A549 (cell line): ENCODE measurements around the gene SKA3. TPM values are rescaled to one million over a fixed set of nuclear protein-coding genes. Genes with fewer than 3 reads are reported as not detected.
A peak's percentile ranks its signal among the peaks of the same experiment; 100 is the strongest.
"Not testable (repeated sequence)": the region's sequence is repeated elsewhere in the genome, so short reads cannot be mapped to it uniquely, and the experiment has no call there.

Source experiments
- ATAC-seq, 2 experiments: fragments of 200-7000 bp in 1 of 2; fragments of >200 bp in 1 of 2; cut with Nextera tagmentation in 1 of 2; cut with Tn5 transposase in 1 of 2; 3 replicates each; pipeline versions ENCODE4 v1.8.0 to v1.9.1; 2018 to 2020; ENCODE audit warnings: mild to moderate bottlenecking in 1 of 2, moderate library complexity in 1 of 2
- CTCF ChIA-PET: fragments of 300-600 bp; sonication (Branson Sonifier 250); formaldehyde crosslinking; extraction: SDS; loops from one replicate; lab custom pipeline; 2021; ENCODE audit warnings: antibody characterized with exemption, inconsistent platforms; lab: Yijun Ruan, JAX
- POLR2A ChIA-PET: fragments of 350-600 bp; formaldehyde crosslinking; extraction: SDS; loops from one replicate; lab custom pipeline; 2021; ENCODE audit warnings: antibody characterized with exemption, inconsistent platforms; lab: Yijun Ruan, JAX
- DNase-seq, 2 experiments: peaks; one replicate each; pipeline versions ENCODE4 v3.0.0 to v3.0.0-alpha.2; 2011 to 2016; ENCODE audit warnings: low read depth in 1 of 2, low spot score in 1 of 2
- FAIRE-seq: peaks from 2 replicates; lab custom pipeline; 2011; peaks lifted over from hg19 to GRCh38; lab: Jason Lieb, UNC
- H3K27ac ChIP-seq, 2 experiments: fragments of >200 bp; sonication (Bioruptor Twin); formaldehyde crosslinking; 3 replicates each; pipeline ENCODE4 v1.5.1; 2016 to 2017
- H3K4me1 ChIP-seq: fragments of >200 bp; sonication (Bioruptor Twin); formaldehyde crosslinking; 3 replicates; pipeline ENCODE4 v1.6.1; 2016
- H3K4me2 ChIP-seq: fragments of >200 bp; sonication (Bioruptor Twin); formaldehyde crosslinking; 3 replicates; pipeline ENCODE4 v1.6.1; 2016
- H3K4me3 ChIP-seq: fragments of >200 bp; sonication (Bioruptor Twin); formaldehyde crosslinking; 3 replicates; pipeline ENCODE4 v1.5.1; 2016
- H3K9me3 ChIP-seq: fragments of >200 bp; sonication (Bioruptor Twin); formaldehyde crosslinking; 3 replicates; pipeline ENCODE4 v1.6.1; 2016
- BHLHE40 ChIP-seq: IDR thresholded peaks from 2 replicates; pipeline ENCODE4 v1.6.1; 2012; ENCODE audit warnings: low read depth, low read length, inconsistent platforms
- CBX8 ChIP-seq: fragments of 200-600 bp; sonication (generic); IDR thresholded peaks from 2 replicates; pipeline ENCODE4 v1.6.1; 2016
- CTCF ChIP-seq: fragments of >200 bp; sonication (Bioruptor Twin); formaldehyde crosslinking; IDR thresholded peaks from 3 replicates; pipeline ENCODE4 v1.5.1; 2016
- EHF ChIP-seq: fragments of 250-450 bp; sonication (Bioruptor Pico); IDR thresholded peaks from 2 replicates; pipeline ENCODE4 v1.5.0; 2020; ENCODE audit warnings: mild to moderate bottlenecking
- EHMT2 ChIP-seq: fragments of 200-600 bp; sonication (generic); IDR thresholded peaks from 2 replicates; pipeline ENCODE4 v1.6.1; 2016; ENCODE audit warnings: antibody characterized with exemption, low read depth, mild to moderate bottlenecking, moderate library complexity
- ELK1 ChIP-seq: fragments of 150-350 bp; IDR thresholded peaks from 2 replicates; pipeline ENCODE4 v1.6.1; 2014; ENCODE audit warnings: low read depth, mild to moderate bottlenecking, low read length
- EP300 ChIP-seq, 2 experiments: fragments of >200 bp; sonication (Bioruptor Twin); formaldehyde crosslinking; IDR thresholded peaks; 2 replicates in 1 of 2; 3 replicates in 1 of 2; pipeline ENCODE4 v1.6.1; 2016 to 2017
- FOXS1 ChIP-seq: fragments of 250-450 bp; sonication (Bioruptor Pico); IDR thresholded peaks from 2 replicates; pipeline ENCODE4 v1.5.0; 2020; ENCODE audit warnings: mild to moderate bottlenecking, moderate library complexity
- HOXA7 ChIP-seq: fragments of 250-450 bp; sonication (Bioruptor Pico); IDR thresholded peaks from 2 replicates; pipeline ENCODE4 v1.5.0; 2020; ENCODE audit warnings: mild to moderate bottlenecking, moderate library complexity
- HOXB5 ChIP-seq: fragments of 250-450 bp; sonication (Bioruptor Pico); IDR thresholded peaks from 2 replicates; pipeline ENCODE4 v1.5.0; 2020; ENCODE audit warnings: mild to moderate bottlenecking, moderate library complexity
- KDM1A ChIP-seq: fragments of 200-600 bp; sonication (generic); IDR thresholded peaks from 2 replicates; pipeline ENCODE4 v1.6.1; 2016; ENCODE audit warnings: low read depth, mild to moderate bottlenecking
- MAFK ChIP-seq: fragments of 450-650 bp; IDR thresholded peaks from 2 replicates; pipeline ENCODE4 v1.6.1; 2014; ENCODE audit not compliant: partially characterized antibody
- PHF8 ChIP-seq: fragments of 200-600 bp; sonication (generic); IDR thresholded peaks from 2 replicates; pipeline ENCODE4 v1.6.1; 2016; ENCODE audit warnings: low read depth, mild to moderate bottlenecking, antibody characterized with exemption, moderate library complexity, borderline replicate concordance
- SREBF2 ChIP-seq: fragments of 450-650 bp; IDR thresholded peaks from 2 replicates; pipeline ENCODE4 v1.6.1; 2014; ENCODE audit warnings: mild to moderate bottlenecking, moderate library complexity
- ZC3H11A ChIP-seq: fragments of 450-650 bp; IDR thresholded peaks from 2 replicates; pipeline ENCODE4 v1.6.1; 2014; ENCODE audit warnings: antibody characterized with exemption, mild to moderate bottlenecking
- WGBS: methylation state at CpG from one replicate; pipeline ENCODE4 v1.1.6; 2017; ENCODE audit errors: missing lambda C conversion rate; 5-methylcytosine and 5-hydroxymethylcytosine counted together
- polyA plus RNA-seq, 4 experiments: library from polyadenylated mRNA; depleted of rRNA in 3 of 4; stranded (reverse); fragments of >200 nt; fragmentation: RNase III in 1 of 4; extraction: RNeasy Plus Mini Kit Qiagen cat#74134 plus additional on column Dnase treatment in 1 of 4; gene quantifications; 2 replicates in 3 of 4; 3 replicates in 1 of 4; pipeline ENCODE4 v1.2.3, GENCODE V29; 2011 to 2017
- TF ChIP-seq, protein P1 (sequence below): fragments of >200 bp; sonication (Bioruptor Twin); formaldehyde crosslinking; IDR thresholded peaks from 2 replicates; pipeline ENCODE4 v1.6.1; 2016
- TF ChIP-seq, protein P2 (sequence below): fragments of 250-450 bp; sonication (Bioruptor Pico); IDR thresholded peaks from 2 replicates; pipeline ENCODE4 v1.5.0; 2021; ENCODE audit warnings: mild to moderate bottlenecking, moderate library complexity, borderline replicate concordance

Gene SKA3
- polyA plus RNA-seq, 2 of the 4 experiments (the other 2 are of a cell fraction) = 13.5 to 19.2 TPM

- TF ChIP-seq ELK1 = no peak
- no peak for TF ChIP-seq CBX8
- TF ChIP-seq PHF8 = no peak
- no peak for TF ChIP-seq SREBF2
- TF ChIP-seq, protein P1, sequence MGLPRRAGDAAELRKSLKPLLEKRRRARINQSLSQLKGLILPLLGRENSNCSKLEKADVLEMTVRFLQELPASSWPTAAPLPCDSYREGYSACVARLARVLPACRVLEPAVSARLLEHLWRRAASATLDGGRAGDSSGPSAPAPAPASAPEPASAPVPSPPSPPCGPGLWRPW = no peak
- TF ChIP-seq EP300 (IDR thresholded peaks at IDR 0.05) = no peak
- TF ChIP-seq EHF (CRISPR knock-in tag) = no peak
- TF ChIP-seq ZC3H11A = no peak
- TF ChIP-seq, protein P2, sequence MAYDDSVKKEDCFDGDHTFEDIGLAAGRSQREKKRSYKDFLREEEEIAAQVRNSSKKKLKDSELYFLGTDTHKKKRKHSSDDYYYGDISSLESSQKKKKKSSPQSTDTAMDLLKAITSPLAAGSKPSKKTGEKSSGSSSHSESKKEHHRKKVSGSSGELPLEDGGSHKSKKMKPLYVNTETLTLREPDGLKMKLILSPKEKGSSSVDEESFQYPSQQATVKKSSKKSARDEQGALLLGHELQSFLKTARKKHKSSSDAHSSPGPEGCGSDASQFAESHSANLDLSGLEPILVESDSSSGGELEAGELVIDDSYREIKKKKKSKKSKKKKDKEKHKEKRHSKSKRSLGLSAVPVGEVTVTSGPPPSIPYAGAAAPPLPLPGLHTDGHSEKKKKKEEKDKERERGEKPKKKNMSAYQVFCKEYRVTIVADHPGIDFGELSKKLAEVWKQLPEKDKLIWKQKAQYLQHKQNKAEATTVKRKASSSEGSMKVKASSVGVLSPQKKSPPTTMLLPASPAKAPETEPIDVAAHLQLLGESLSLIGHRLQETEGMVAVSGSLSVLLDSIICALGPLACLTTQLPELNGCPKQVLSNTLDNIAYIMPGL (CRISPR knock-in tag) = no peak
- TF ChIP-seq BHLHE40 = no peak
- TF ChIP-seq FOXS1 = no peak
- no peak for TF ChIP-seq CTCF
- TF ChIP-seq EHMT2 = no peak
- TF ChIP-seq MAFK = no peak
Measured at GRCh38 chr13:21176982-21177284, 581 bp upstream of the SKA3 start (continued).

- Histone ChIP-seq H3K4me3 (peak overlapping the region; percentile 75), H3K9me3 (no peaks in the 10 kb centered on the region), H3K4me2 (peak overlapping the region; percentile 92), H3K4me1 (peaks cover 11% of the 10 kb centered on the region; the same call in 2 of the 3 replicates), H3K27ac (peak overlapping the region; percentile 92 to 100)
- DNase-seq = no peak
- ATAC-seq = no peak
- 2% methylated on average over 11 of the region's 13 CpGs for WGBS
- FAIRE-seq = no peak
- ChIA-PET POLR2A (interaction anchor here (0.7 to 1.7 kb wide), 6 partner anchors 8 to 402 kb away, joined by 3 to 10 read pairs (median 3); partner anchors contain the start of gene EEF1AKMT1), CTCF (interaction anchor here (0.9 to 1.5 kb wide), 3 partner anchors 8 to 301 kb away, joined by 3 to 4 read pairs (median 3); no protein-coding TSS in a partner anchor)
- no peak for TF ChIP-seq EHMT2
- TF ChIP-seq KDM1A = no peak
- no peak for TF ChIP-seq HOXA7 (CRISPR knock-in tag)
Measured at GRCh38 chr13:21175656-21176214, 617 bp downstream of the SKA3 start.

DNA sequence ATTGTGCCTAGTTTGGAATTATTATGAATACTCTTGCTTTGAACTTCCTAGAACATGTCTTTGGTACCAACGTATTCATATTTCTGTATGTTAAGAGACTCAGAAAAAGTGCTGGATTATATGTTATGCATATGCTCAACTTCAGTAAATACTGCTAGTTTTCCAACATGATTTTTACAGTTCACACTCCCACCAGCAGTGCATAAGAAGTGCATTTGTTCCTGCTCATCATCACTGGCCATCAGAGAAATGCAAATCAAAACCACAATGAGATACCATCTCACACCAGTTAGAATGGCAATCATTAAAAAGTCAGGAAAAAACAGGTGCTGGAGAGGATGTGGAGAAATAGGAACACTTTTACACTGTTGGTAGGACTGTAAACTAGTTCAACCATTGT is 2.6 kb downstream of the SKA3 start:
- ATAC-seq, H3K4me2 ChIP-seq, POLR2A ChIA-PET, H3K4me3 ChIP-seq, H3K27ac ChIP-seq, H3K9me3 ChIP-seq, DNase-seq, FAIRE-seq, CTCF ChIA-PET: not testable (repeated sequence)
- H3K4me1 ChIP-seq = peaks cover 11% of the 10 kb centered on the region; the same call in 2 of the 3 replicates
- WGBS = 0% methylated on average over 1 of the region's 1 CpG

DNA sequence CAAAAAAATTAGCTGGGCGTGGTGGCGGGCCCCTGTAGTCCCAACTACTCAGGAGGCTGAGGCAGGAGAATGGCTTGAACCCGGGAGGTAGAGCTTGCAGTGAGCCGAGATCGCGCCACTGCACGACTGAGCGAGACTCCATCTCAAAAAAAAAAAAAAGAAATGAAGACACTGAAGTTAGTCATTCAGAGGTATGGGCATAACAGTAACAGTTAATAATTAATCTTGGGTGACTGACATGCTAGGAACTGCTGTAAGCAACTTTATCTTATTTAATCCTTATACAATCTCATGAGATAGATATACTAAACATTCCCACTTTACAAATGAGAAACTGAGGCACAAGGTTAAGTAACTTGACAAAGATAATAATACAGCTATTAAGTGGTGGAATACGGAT is 4.9 kb downstream of the SKA3 start:
- Histone ChIP-seq H3K4me3 (no peak overlapping the region), H3K27ac (no peak overlapping the region), H3K4me2 (no peak overlapping the region), H3K4me1 (peaks cover 5% of the 10 kb centered on the region; the same call in 2 of the 3 replicates), H3K9me3 (no peaks in the 10 kb centered on the region)
- ChIA-PET CTCF (interaction anchor here (0.6 kb wide), 1 partner anchor 57 kb away, joined by 3 read pairs; no protein-coding TSS in a partner anchor), POLR2A (no interaction called here)
- DNase-seq (no peak), ATAC-seq (no peak), FAIRE-seq (no peak)
- WGBS = 90% methylated on average over 9 of the region's 9 CpGs
- no peak for TF ChIP-seq HOXB5 (CRISPR knock-in tag)

DNA sequence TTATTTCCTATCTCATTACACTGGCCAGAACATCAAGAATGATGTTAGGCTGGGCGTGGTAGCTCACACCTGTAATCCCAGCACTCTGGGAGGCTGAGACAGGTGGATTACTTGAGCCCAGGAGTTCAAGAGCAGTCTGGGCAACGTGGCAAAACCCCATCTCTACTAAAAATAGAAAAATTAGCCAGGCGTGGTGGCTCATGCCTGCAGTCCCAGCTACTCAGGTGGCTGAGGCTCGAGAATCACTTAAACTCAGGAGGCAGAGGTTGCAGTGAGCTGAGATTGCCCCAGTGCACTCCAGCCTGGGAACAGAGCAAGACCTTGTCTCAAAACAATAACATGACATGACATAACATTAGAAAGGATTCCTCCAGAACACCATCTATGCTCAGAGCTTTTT is 10.7 kb downstream of the SKA3 start:
- H3K27ac ChIP-seq, ATAC-seq, FAIRE-seq, H3K4me1 ChIP-seq, POLR2A ChIA-PET, H3K4me3 ChIP-seq, H3K9me3 ChIP-seq, H3K4me2 ChIP-seq, DNase-seq: not testable (repeated sequence)
- WGBS = 94% methylated on average over 4 of the region's 4 CpGs
- CTCF ChIA-PET = interaction anchor here (0.6 to 1.0 kb wide), 3 partner anchors 182 to 312 kb away, joined by 3 read pairs; no protein-coding TSS in a partner anchor
